BJ (cell line): Measurements from ENCODE around the gene CHST11. TPM values are rescaled to one million over a fixed set of nuclear protein-coding genes. Genes with fewer than 3 reads are reported as not detected.

Experiments
- CTCF ChIA-PET: fragments of 350-600 bp; formaldehyde crosslinking; extraction: SDS; loops from one replicate; lab custom pipeline; 2021; ENCODE audit warnings: antibody characterized with exemption, inconsistent platforms; lab: Yijun Ruan, JAX
- POLR2A ChIA-PET: fragments of 300-600 bp; sonication (Branson Sonifier 250); formaldehyde crosslinking; extraction: SDS; loops from one replicate; lab custom pipeline; 2021; ENCODE audit warnings: antibody characterized with exemption; lab: Charles Lee
- DNase-seq: peaks from one replicate; pipeline ENCODE4 v3.0.0-alpha.2; 2011; ENCODE audit warnings: low read depth
- H3K27me3 ChIP-seq: 2 replicates; pipeline ENCODE4 v1.6.0; 2011; ENCODE audit warnings: low read length; ENCODE audit not compliant: control insufficient read depth, insufficient read depth
- H3K36me3 ChIP-seq: 2 replicates; pipeline ENCODE4 v1.5.1; 2011; ENCODE audit warnings: low read length; ENCODE audit not compliant: control insufficient read depth, insufficient read depth
- H3K4me3 ChIP-seq: 2 replicates; pipeline ENCODE4 v1.5.1; 2011; ENCODE audit warnings: low read depth, mild to moderate bottlenecking, control low read depth, low read length
- polyA plus RNA-seq: library from polyadenylated mRNA; depleted of rRNA; stranded (reverse); fragments of >200 nt; gene quantifications from 2 replicates; pipeline ENCODE4 v1.2.3, GENCODE V29; 2011
- TF ChIP-seq, protein P1 (sequence below): IDR thresholded peaks from 2 replicates; pipeline ENCODE4 v1.5.1; 2011; ENCODE audit warnings: low read depth, mild to moderate bottlenecking, control low read depth, inconsistent platforms, low read length, moderate library complexity; ENCODE audit not compliant: insufficient read depth

The CHST11 gene
- polyA plus RNA-seq, 1 experiment: 7.3 TPM

DNA sequence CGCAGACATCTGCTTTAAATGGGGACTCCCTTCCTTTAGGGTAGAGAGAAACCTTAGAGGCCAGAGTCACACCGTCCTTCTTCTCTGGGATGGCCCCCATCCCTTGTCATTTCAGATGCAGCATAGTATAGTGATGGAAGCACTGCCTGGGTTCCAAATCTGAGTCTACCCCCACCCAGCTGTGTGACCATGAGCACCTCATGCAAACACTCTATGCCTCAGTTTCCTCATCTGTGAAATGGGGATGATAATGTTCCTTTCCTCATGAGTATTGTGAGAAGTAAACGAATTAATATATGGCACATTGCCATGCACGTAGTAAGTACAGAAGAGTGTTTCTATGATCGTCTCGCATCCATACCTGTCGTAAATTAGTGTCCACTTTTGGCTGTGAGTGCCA, 259.4 kb downstream of the CHST11 start:
- Histone ChIP-seq H3K36me3 (no peaks in the 10 kb centered on the region), H3K27me3 (no peaks in the 10 kb centered on the region), H3K4me3 (no peak overlapping the region)
- ChIA-PET POLR2A (no interaction called here), CTCF (no interaction called here)
- DNase-seq: no peak
- TF ChIP-seq, protein P1, sequence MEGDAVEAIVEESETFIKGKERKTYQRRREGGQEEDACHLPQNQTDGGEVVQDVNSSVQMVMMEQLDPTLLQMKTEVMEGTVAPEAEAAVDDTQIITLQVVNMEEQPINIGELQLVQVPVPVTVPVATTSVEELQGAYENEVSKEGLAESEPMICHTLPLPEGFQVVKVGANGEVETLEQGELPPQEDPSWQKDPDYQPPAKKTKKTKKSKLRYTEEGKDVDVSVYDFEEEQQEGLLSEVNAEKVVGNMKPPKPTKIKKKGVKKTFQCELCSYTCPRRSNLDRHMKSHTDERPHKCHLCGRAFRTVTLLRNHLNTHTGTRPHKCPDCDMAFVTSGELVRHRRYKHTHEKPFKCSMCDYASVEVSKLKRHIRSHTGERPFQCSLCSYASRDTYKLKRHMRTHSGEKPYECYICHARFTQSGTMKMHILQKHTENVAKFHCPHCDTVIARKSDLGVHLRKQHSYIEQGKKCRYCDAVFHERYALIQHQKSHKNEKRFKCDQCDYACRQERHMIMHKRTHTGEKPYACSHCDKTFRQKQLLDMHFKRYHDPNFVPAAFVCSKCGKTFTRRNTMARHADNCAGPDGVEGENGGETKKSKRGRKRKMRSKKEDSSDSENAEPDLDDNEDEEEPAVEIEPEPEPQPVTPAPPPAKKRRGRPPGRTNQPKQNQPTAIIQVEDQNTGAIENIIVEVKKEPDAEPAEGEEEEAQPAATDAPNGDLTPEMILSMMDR: no peak

DNA sequence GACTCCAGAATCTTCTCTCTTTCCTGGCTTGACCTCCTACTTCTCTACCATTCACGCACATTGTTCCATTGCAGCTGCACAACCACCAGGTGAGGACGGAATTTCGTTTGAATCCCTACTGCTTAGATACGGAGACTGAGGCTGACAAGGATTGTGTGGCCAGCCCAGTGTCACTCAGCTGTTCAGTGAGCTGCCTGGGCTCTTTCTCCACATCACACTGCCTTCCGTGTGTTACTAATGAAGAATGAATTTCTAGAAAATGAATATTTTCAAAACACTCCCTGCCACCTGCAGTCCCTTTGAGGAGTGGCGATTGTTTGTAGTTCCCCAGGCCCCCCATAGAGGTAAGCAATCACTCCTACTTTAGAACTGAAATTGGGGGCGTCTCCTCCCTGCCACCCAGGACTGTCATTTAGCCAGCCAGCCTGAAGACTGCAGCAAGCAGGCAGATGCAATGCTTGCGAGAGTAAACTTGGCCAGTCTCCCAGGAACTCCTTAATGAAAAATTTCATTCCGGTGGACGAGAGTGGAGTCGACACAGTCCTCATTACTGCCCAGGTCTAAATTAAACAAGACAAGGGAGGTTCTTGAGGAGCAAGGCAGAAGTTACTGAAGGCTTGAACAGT, 261.7 kb downstream of the CHST11 start:
- TF ChIP-seq, protein P1: no peak
- DNase-seq: no peak
- no peaks in the 10 kb centered on the region for H3K36me3 ChIP-seq
- H3K27me3 ChIP-seq: no peaks in the 10 kb centered on the region
- no peak overlapping the region for H3K4me3 ChIP-seq
- CTCF ChIA-PET: interaction anchor here (0.8 kb wide), 1 partner anchor 9 kb away, joined by 3 read pairs; no protein-coding TSS in a partner anchor
- POLR2A ChIA-PET: no interaction called here

DNA sequence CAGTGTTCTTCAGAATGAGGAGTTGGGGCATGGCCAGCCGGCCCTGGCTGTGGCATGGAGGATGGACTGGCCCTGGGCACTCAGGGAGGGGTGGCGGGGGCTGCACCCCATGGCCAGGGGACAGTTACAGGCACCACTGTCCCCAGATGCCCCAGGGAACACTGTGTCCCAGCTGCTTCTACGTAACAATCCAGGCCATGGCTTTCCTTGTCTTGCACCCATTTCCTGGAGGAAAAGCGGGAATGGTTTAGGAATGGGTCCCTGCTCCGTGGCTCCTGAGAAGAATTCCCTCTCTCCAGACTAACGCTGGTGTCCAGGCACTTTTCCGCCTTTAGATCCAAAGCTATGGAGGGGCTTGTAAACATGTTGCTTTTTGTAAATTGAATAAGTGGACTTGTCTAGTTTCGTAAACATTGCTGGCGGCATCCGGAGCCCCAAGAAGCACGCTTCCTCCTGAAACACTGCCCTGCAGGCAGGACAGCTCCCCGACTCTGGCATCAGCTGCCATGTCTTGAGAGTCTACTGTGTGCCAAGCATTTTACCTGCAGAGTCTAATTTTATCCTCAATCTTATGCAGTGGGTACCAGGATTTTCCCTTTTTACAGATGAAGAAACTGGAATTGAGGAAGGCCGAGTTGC, 263.1 kb downstream of the CHST11 start:
- no peak for DNase-seq
- Histone ChIP-seq H3K27me3 (no peaks in the 10 kb centered on the region), H3K4me3 (no peak overlapping the region), H3K36me3 (no peaks in the 10 kb centered on the region)
- TF ChIP-seq, protein P1: no peak
- CTCF ChIA-PET: interaction anchor here (1.0 to 2.5 kb wide), 3 partner anchors 10 to 16 kb away, joined by 3 to 8 read pairs (median 4); no protein-coding TSS in a partner anchor
- POLR2A ChIA-PET: no interaction called here

DNA sequence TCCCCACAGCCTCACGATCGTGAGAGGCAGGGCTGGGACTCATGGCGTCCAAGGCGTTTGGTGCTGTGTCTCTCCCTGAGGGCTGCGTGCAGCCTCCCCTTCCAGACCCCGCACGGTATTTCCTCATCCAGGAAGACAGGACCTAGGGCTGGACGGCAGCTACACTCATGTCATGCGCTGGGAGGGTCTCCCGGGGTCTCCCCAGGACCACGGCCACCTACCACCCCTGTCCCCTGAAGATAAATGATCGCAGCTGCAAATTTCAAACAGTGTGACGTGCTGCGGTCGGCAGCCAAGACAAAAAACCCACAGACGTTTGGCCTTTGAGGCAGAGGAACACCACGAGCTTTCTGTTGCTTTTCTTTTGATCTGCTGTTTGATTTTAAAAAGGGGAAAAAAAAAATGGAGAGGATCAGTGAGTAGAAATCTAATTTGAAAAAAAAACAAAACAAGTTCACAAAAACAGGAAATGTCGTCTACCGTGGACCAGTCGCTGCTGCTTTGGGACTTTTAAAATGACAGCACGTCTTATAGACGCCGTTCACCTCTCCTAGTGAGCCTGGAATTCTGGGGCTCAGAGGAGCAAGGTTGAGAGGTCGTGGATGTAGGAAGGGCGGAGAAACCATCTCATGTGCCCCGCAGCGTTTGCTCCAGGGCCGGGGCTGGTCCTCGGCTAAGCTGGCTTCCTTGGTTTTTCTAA, 263.7 kb downstream of the CHST11 start:
- H3K36me3 ChIP-seq: no peaks in the 10 kb centered on the region
- H3K4me3 ChIP-seq: no peak overlapping the region
- CTCF ChIA-PET: interaction anchor here (1.0 to 2.5 kb wide), 3 partner anchors 10 to 16 kb away, joined by 3 to 8 read pairs (median 4); no protein-coding TSS in a partner anchor
- DNase-seq: no peak
- TF ChIP-seq, protein P1: no peak
- POLR2A ChIA-PET: no interaction called here
- H3K27me3 ChIP-seq: no peaks in the 10 kb centered on the region

DNA sequence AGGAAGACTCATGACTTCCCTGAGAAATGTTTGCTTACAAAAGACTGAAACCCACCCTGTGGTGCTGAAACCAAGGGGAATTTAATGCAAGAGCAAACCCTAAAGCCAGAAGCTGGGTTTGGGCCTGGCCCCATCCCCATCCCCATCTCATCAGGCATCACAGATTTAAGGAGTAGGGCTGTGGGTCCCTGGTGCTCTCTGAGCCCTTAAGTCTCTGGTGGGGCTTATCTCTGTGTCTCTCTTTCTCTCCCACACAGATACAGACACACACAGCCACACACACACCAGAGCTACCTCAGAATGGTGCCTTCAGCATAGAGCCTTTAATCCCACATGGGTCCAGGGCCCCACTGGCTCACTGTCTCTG, 264.3 kb downstream of the CHST11 start:
- Histone ChIP-seq H3K4me3 (no peak overlapping the region), H3K27me3 (no peaks in the 10 kb centered on the region), H3K36me3 (no peaks in the 10 kb centered on the region)
- DNase-seq: no peak
- ChIA-PET POLR2A (no interaction called here), CTCF (interaction anchor here (2.5 kb wide), 1 partner anchor 11 kb away, joined by 8 read pairs; no protein-coding TSS in a partner anchor)
- TF ChIP-seq, protein P1: no peak
